ENCODE data around the gene BID.

- TF ChIP-seq POLR2AphosphoS5 (IDR thresholded peaks at IDR 0.05) (no peak), POLR2A (IDR thresholded peaks at IDR 0.05) (no peak)
Observed at GRCh38 chr22:17803609-17804270, 29.5 kb upstream of the BID start.
